GM21723 (cell line): ENCODE data around the gene WDFY3.

Experiments
- ATAC-seq: cut with Tn5 transposase; IDR thresholded peaks from one replicate; pipeline ENCODE4 v1.9.1; 2021; ENCODE audit warnings: mild to moderate bottlenecking, moderate library complexity; ENCODE audit not compliant: unreplicated experiment

The WDFY3 gene

GRCh38 chr4:84952004-84952403, 14.5 kb downstream of the WDFY3 start:
- no peak for ATAC-seq

- no peak for ATAC-seq
Measured at GRCh38 chr4:84948056-84948455, 18.4 kb downstream of the WDFY3 start.

GRCh38 chr4:84944947-84945346, 21.5 kb downstream of the WDFY3 start:
- ATAC-seq: no peak

- ATAC-seq: no peak
Measured at GRCh38 chr4:84940960-84941359, 25.5 kb downstream of the WDFY3 start.

GRCh38 chr4:84939113-84939512, 27.4 kb downstream of the WDFY3 start:
- no peak for ATAC-seq

GRCh38 chr4:84938316-84938715, 28.2 kb downstream of the WDFY3 start:
- ATAC-seq: no peak

- ATAC-seq: no peak
Measured at GRCh38 chr4:84937381-84937977, 29.0 kb downstream of the WDFY3 start.

- ATAC-seq: no peak
Measured at GRCh38 chr4:84936123-84936522, 30.4 kb downstream of the WDFY3 start.

- no peak for ATAC-seq
Measured at GRCh38 chr4:84932462-84932861, 34.0 kb downstream of the WDFY3 start.

GRCh38 chr4:84931961-84932360, 34.5 kb downstream of the WDFY3 start:
- no peak for ATAC-seq

- no peak for ATAC-seq
Measured at GRCh38 chr4:84931274-84931673, 35.2 kb downstream of the WDFY3 start.

GRCh38 chr4:84928089-84928488, 38.4 kb downstream of the WDFY3 start:
- ATAC-seq: no peak

GRCh38 chr4:84927428-84927827, 39.1 kb downstream of the WDFY3 start:
- ATAC-seq: no peak

- ATAC-seq: no peak
Measured at GRCh38 chr4:84925558-84925957, 40.9 kb downstream of the WDFY3 start.

- ATAC-seq: no peak
Measured at GRCh38 chr4:84924434-84924833, 42.1 kb downstream of the WDFY3 start.

- ATAC-seq: no peak
Measured at GRCh38 chr4:84920617-84921016, 45.9 kb downstream of the WDFY3 start.

GRCh38 chr4:84917869-84918600, 48.5 kb downstream of the WDFY3 start:
- ATAC-seq: no peak

- no peak for ATAC-seq
Measured at GRCh38 chr4:84917086-84917821, 49.2 kb downstream of the WDFY3 start.

- ATAC-seq: no peak
Measured at GRCh38 chr4:84916227-84916626, 50.3 kb downstream of the WDFY3 start.

- ATAC-seq: no peak
Measured at GRCh38 chr4:84915396-84915780, 51.1 kb downstream of the WDFY3 start.

GRCh38 chr4:84914686-84915395, 51.6 kb downstream of the WDFY3 start:
- no peak for ATAC-seq
